ENCODE measurements around the gene SYT1.

DNA sequence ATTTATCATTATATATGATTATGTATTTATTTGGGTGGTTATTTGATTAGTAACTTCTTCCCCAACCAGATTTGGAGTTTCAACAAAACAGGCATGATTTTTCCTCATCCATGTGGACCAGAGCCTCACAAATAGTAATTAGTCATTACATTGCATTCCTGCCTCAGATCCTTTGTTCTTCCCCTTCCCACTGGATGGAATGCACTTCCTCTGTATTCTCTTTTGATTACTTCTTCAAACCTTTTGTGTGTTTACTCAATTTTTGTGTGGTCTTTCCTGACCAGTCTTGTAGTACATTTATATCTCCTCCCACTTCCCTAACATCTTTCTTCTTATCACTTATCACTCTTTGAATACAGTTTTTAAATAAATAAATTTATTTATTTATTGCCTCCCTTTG is 15.5 kb downstream of the SYT1 start:
- TF ChIP-seq EZH2 (IDR thresholded peaks at IDR 0.05; ENCODE audit: borderline replicate concordance, low read depth, low read length, severe bottlenecking): no peak
- TF ChIP-seq, protein P1, sequence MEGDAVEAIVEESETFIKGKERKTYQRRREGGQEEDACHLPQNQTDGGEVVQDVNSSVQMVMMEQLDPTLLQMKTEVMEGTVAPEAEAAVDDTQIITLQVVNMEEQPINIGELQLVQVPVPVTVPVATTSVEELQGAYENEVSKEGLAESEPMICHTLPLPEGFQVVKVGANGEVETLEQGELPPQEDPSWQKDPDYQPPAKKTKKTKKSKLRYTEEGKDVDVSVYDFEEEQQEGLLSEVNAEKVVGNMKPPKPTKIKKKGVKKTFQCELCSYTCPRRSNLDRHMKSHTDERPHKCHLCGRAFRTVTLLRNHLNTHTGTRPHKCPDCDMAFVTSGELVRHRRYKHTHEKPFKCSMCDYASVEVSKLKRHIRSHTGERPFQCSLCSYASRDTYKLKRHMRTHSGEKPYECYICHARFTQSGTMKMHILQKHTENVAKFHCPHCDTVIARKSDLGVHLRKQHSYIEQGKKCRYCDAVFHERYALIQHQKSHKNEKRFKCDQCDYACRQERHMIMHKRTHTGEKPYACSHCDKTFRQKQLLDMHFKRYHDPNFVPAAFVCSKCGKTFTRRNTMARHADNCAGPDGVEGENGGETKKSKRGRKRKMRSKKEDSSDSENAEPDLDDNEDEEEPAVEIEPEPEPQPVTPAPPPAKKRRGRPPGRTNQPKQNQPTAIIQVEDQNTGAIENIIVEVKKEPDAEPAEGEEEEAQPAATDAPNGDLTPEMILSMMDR (IDR thresholded peaks at IDR 0.05; ENCODE audit: extremely low read depth in 1 of 2, insufficient read depth in 1 of 2, low read depth in 1 of 2, low read length in 2 of 2): no peak
- no peak for TF ChIP-seq POLR2A (IDR thresholded peaks at IDR 0.05; ENCODE audit: low read depth, low read length)
- TF ChIP-seq JUN (IDR thresholded peaks at IDR 0.05; ENCODE audit: borderline replicate concordance, insufficient read depth, insufficient read length, low read depth): no peak
- TF ChIP-seq POLR2AphosphoS5 (IDR thresholded peaks at IDR 0.05; ENCODE audit: insufficient read depth, low read depth, low read length): no peak
- no peak for TF ChIP-seq GATA2 (IDR thresholded peaks at IDR 0.05; ENCODE audit: insufficient read depth, insufficient read length, low read depth, low read length)
- TF ChIP-seq FOS (IDR thresholded peaks at IDR 0.05; ENCODE audit: borderline replicate concordance, insufficient read depth, low read length): peak; percentile 25
- no peak for TF ChIP-seq MYC (IDR thresholded peaks at IDR 0.05; ENCODE audit: low read depth, low read length)
- TF ChIP-seq, protein P2, sequence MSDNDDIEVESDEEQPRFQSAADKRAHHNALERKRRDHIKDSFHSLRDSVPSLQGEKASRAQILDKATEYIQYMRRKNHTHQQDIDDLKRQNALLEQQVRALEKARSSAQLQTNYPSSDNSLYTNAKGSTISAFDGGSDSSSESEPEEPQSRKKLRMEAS (IDR thresholded peaks at IDR 0.05; ENCODE audit: insufficient read depth, insufficient read length): no peak

Data from endothelial cell of umbilical vein (primary cell).